SK-N-SH treated with all-trans-retinoic acid at 6 μM for 48 hours (cell line): ENCODE results near the gene GRIN2B.

Experiments
- ATAC-seq: fragments of 200-7000 bp; cut with Tn5 transposase; 3 replicates; pipeline ENCODE4 v1.9.1; 2020; ENCODE audit warnings: mild to moderate bottlenecking, moderate library complexity
- BACH2 ChIP-seq: fragments of 250-450 bp; sonication (Bioruptor Pico); IDR thresholded peaks from 2 replicates; pipeline ENCODE4 v1.9.0; 2021; ENCODE audit warnings: mild to moderate bottlenecking, borderline replicate concordance
- CSDC2 ChIP-seq: fragments of 250-450 bp; sonication (Bioruptor Pico); IDR thresholded peaks from 2 replicates; pipeline ENCODE4 v1.5.0; 2020; ENCODE audit warnings: mild to moderate bottlenecking, moderate library complexity
- ESRRG ChIP-seq: fragments of 250-450 bp; sonication (Bioruptor Pico); IDR thresholded peaks from 2 replicates; pipeline ENCODE4 v1.6.1; 2021; ENCODE audit warnings: mild to moderate bottlenecking
- GLIS3 ChIP-seq: fragments of 250-450 bp; sonication (Bioruptor Pico); IDR thresholded peaks from 2 replicates; pipeline ENCODE4 v1.5.0; 2020; ENCODE audit warnings: mild to moderate bottlenecking, moderate library complexity
- ISL1 ChIP-seq: fragments of 250-450 bp; sonication (Bioruptor Pico); IDR thresholded peaks from 2 replicates; pipeline ENCODE4 v2.1.2; 2022; ENCODE audit warnings: mild to moderate bottlenecking, moderate library complexity
- OSR1 ChIP-seq: fragments of 250-450 bp; sonication (Bioruptor Pico); IDR thresholded peaks from 2 replicates; pipeline ENCODE4 v1.8.0; 2022; ENCODE audit warnings: moderate library complexity, mild to moderate bottlenecking, inconsistent platforms
- PPARA ChIP-seq: fragments of 250-450 bp; sonication (Bioruptor Pico); IDR thresholded peaks from 2 replicates; pipeline ENCODE4 v1.5.0; 2020; ENCODE audit warnings: mild to moderate bottlenecking, borderline replicate concordance
- RARB ChIP-seq: fragments of 250-450 bp; sonication (Bioruptor Pico); IDR thresholded peaks from 2 replicates; pipeline ENCODE4 v1.8.0; 2021; ENCODE audit warnings: mild to moderate bottlenecking, moderate library complexity
- SNAI2 ChIP-seq: fragments of 250-450 bp; sonication (Bioruptor Pico); IDR thresholded peaks from 2 replicates; pipeline ENCODE4 v1.5.0; 2020; ENCODE audit warnings: mild to moderate bottlenecking, moderate library complexity
- TOX ChIP-seq: fragments of 250-450 bp; sonication (Bioruptor Pico); IDR thresholded peaks from 2 replicates; pipeline ENCODE4 v1.8.0; 2021; ENCODE audit warnings: mild to moderate bottlenecking, moderate library complexity, borderline replicate concordance
- ZC3H10 ChIP-seq: fragments of 250-450 bp; sonication (Bioruptor Pico); IDR thresholded peaks from 2 replicates; pipeline ENCODE4 v1.5.1; 2021; ENCODE audit warnings: mild to moderate bottlenecking, moderate library complexity
- ZFP3 ChIP-seq: fragments of 250-450 bp; sonication (Bioruptor Pico); IDR thresholded peaks from 2 replicates; pipeline ENCODE4 v1.5.0; 2020; ENCODE audit warnings: mild to moderate bottlenecking, moderate library complexity
- ZFP30 ChIP-seq: fragments of 450-650 bp; formaldehyde crosslinking; IDR thresholded peaks from 2 replicates; pipeline ENCODE4 v1.5.0; 2022; ENCODE audit warnings: mild to moderate bottlenecking, moderate library complexity
- ZNF565 ChIP-seq: fragments of 450-650 bp; formaldehyde crosslinking; conservative IDR thresholded peaks from 2 replicates; pipeline ENCODE4 v1.5.0; 2020; ENCODE audit warnings: low read depth, mild to moderate bottlenecking, moderate library complexity
- ZNF70 ChIP-seq: fragments of 450-650 bp; formaldehyde crosslinking; IDR thresholded peaks from 2 replicates; pipeline ENCODE4 v1.5.0; 2020; ENCODE audit warnings: mild to moderate bottlenecking, moderate library complexity
- ZNF8 ChIP-seq: fragments of 450-650 bp; formaldehyde crosslinking; IDR thresholded peaks from 2 replicates; pipeline ENCODE4 v1.5.0; 2020; ENCODE audit warnings: mild to moderate bottlenecking, moderate library complexity
- TF ChIP-seq, protein P1 (sequence below): fragments of 250-450 bp; sonication (Bioruptor Pico); IDR thresholded peaks from 2 replicates; pipeline ENCODE4 v1.5.1; 2020; ENCODE audit warnings: low read depth, mild to moderate bottlenecking, moderate library complexity
- TF ChIP-seq, protein P2 (sequence below): fragments of 250-450 bp; sonication (Bioruptor Pico); IDR thresholded peaks from 2 replicates; pipeline ENCODE4 v1.8.0; 2021; ENCODE audit warnings: low read depth, mild to moderate bottlenecking, moderate library complexity, borderline replicate concordance
- TF ChIP-seq, protein P3 (sequence below): fragments of 250-450 bp; sonication (Bioruptor Pico); IDR thresholded peaks from 2 replicates; pipeline ENCODE4 v1.8.0; 2020; ENCODE audit warnings: mild to moderate bottlenecking, moderate library complexity, borderline replicate concordance
- TF ChIP-seq, protein P4 (sequence below): fragments of 250-450 bp; sonication (Bioruptor Pico); IDR thresholded peaks from 2 replicates; pipeline ENCODE4 v1.5.0; 2020; ENCODE audit warnings: mild to moderate bottlenecking, moderate library complexity

GRIN2B gene

DNA sequence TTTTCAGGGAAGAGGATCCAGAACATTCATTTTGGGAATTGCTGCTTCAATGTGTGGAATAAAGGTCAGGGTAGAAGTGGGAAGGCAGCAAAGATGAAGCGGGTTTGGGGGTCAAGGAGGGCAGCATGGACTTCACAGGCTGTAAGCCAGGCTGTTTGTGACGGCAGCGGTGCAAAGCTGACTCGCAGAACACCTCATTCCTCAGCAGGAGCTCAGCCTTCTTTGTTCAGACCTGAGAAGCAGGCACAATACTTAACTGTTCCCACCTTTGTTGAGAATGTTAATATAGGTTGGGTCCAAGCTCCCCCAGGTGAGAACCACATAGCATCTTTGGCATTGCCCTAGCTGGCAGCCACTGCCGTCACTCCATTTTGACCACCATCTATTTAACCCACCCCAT, 16.7 kb downstream of the GRIN2B start:
- TF ChIP-seq OSR1 (CRISPR knock-in tag) (no peak), ISL1 (CRISPR knock-in tag) (no peak), ZFP3 (CRISPR knock-in tag) (no peak), ZNF565 (no peak), ZFP30 (CRISPR knock-in tag) (no peak), RARB (CRISPR knock-in tag) (no peak), CSDC2 (CRISPR knock-in tag) (no peak), GLIS3 (no peak), ZNF70 (CRISPR knock-in tag) (no peak)
- TF ChIP-seq, protein P1, sequence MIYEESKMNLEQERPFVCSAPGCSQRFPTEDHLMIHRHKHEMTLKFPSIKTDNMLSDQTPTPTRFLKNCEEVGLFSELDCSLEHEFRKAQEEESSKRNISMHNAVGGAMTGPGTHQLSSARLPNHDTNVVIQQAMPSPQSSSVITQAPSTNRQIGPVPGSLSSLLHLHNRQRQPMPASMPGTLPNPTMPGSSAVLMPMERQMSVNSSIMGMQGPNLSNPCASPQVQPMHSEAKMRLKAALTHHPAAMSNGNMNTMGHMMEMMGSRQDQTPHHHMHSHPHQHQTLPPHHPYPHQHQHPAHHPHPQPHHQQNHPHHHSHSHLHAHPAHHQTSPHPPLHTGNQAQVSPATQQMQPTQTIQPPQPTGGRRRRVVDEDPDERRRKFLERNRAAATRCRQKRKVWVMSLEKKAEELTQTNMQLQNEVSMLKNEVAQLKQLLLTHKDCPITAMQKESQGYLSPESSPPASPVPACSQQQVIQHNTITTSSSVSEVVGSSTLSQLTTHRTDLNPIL (CRISPR knock-in tag): no peak
- TF ChIP-seq, protein P2, sequence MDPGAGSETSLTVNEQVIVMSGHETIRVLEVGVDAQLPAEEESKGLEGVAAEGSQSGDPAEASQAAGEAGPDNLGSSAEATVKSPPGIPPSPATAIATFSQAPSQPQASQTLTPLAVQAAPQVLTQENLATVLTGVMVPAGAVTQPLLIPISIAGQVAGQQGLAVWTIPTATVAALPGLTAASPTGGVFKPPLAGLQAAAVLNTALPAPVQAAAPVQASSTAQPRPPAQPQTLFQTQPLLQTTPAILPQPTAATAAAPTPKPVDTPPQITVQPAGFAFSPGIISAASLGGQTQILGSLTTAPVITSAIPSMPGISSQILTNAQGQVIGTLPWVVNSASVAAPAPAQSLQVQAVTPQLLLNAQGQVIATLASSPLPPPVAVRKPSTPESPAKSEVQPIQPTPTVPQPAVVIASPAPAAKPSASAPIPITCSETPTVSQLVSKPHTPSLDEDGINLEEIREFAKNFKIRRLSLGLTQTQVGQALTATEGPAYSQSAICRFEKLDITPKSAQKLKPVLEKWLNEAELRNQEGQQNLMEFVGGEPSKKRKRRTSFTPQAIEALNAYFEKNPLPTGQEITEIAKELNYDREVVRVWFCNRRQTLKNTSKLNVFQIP (CRISPR knock-in tag): no peak
- TF ChIP-seq, protein P3, sequence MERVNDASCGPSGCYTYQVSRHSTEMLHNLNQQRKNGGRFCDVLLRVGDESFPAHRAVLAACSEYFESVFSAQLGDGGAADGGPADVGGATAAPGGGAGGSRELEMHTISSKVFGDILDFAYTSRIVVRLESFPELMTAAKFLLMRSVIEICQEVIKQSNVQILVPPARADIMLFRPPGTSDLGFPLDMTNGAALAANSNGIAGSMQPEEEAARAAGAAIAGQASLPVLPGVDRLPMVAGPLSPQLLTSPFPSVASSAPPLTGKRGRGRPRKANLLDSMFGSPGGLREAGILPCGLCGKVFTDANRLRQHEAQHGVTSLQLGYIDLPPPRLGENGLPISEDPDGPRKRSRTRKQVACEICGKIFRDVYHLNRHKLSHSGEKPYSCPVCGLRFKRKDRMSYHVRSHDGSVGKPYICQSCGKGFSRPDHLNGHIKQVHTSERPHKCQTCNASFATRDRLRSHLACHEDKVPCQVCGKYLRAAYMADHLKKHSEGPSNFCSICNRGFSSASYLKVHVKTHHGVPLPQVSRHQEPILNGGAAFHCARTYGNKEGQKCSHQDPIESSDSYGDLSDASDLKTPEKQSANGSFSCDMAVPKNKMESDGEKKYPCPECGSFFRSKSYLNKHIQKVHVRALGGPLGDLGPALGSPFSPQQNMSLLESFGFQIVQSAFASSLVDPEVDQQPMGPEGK (CRISPR knock-in tag): no peak
- TF ChIP-seq, all 23 proteins: peak for 0
- no peak for ATAC-seq

DNA sequence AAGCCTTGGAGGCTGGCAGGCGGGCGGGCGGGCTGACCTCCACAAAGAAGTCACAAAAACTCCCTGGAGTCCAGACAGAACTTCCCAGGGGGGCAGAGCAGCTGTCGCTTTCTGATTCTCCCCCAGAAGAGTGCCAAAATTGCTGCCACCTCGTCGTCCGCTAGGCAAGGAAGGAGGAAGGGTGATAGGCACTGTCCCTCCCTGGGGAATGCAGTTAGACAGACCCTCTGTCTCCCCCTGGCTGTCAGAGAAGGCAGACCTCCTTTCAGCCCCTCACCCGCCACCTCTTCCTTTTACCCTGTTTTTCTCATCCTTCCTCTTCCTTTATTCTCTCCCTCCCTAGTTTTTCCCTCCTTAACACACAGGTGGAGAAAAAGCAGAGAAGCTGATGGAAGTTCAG, 18.7 kb downstream of the GRIN2B start:
- no peak for TF ChIP-seq ISL1 (CRISPR knock-in tag)
- TF ChIP-seq ZFP30 (CRISPR knock-in tag): no peak
- TF ChIP-seq RARB (CRISPR knock-in tag): no peak
- TF ChIP-seq SNAI2: no peak
- TF ChIP-seq ZFP3 (CRISPR knock-in tag): no peak
- no peak for TF ChIP-seq ESRRG (CRISPR knock-in tag)
- TF ChIP-seq, protein P2 (CRISPR knock-in tag): no peak
- TF ChIP-seq BACH2: no peak
- no peak for TF ChIP-seq ZNF70 (CRISPR knock-in tag)
- TF ChIP-seq ZNF8 (CRISPR knock-in tag): no peak
- TF ChIP-seq GLIS3: no peak
- TF ChIP-seq PPARA (CRISPR knock-in tag): no peak
- no peak for TF ChIP-seq ZNF565
- TF ChIP-seq TOX (CRISPR knock-in tag): no peak
- TF ChIP-seq, protein P3 (CRISPR knock-in tag): no peak
- TF ChIP-seq OSR1 (CRISPR knock-in tag): no peak
- TF ChIP-seq, protein P4, sequence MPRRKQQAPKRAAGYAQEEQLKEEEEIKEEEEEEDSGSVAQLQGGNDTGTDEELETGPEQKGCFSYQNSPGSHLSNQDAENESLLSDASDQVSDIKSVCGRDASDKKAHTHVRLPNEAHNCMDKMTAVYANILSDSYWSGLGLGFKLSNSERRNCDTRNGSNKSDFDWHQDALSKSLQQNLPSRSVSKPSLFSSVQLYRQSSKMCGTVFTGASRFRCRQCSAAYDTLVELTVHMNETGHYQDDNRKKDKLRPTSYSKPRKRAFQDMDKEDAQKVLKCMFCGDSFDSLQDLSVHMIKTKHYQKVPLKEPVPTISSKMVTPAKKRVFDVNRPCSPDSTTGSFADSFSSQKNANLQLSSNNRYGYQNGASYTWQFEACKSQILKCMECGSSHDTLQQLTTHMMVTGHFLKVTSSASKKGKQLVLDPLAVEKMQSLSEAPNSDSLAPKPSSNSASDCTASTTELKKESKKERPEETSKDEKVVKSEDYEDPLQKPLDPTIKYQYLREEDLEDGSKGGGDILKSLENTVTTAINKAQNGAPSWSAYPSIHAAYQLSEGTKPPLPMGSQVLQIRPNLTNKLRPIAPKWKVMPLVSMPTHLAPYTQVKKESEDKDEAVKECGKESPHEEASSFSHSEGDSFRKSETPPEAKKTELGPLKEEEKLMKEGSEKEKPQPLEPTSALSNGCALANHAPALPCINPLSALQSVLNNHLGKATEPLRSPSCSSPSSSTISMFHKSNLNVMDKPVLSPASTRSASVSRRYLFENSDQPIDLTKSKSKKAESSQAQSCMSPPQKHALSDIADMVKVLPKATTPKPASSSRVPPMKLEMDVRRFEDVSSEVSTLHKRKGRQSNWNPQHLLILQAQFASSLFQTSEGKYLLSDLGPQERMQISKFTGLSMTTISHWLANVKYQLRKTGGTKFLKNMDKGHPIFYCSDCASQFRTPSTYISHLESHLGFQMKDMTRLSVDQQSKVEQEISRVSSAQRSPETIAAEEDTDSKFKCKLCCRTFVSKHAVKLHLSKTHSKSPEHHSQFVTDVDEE (CRISPR knock-in tag): no peak
- TF ChIP-seq ZC3H10 (CRISPR knock-in tag): no peak
- ATAC-seq: peak; percentile 87
